ENCODE results near the gene ADGRV1. TPM values are rescaled to one million over a fixed set of nuclear protein-coding genes. Genes with fewer than 3 reads are reported as not detected.

Gene ADGRV1
- total and polyA plus RNA-seq, 2 donors (not counting 3 experiments of a cell fraction or from before 2014, with no cell fraction given): 0.11 to 0.55 TPM

DNA sequence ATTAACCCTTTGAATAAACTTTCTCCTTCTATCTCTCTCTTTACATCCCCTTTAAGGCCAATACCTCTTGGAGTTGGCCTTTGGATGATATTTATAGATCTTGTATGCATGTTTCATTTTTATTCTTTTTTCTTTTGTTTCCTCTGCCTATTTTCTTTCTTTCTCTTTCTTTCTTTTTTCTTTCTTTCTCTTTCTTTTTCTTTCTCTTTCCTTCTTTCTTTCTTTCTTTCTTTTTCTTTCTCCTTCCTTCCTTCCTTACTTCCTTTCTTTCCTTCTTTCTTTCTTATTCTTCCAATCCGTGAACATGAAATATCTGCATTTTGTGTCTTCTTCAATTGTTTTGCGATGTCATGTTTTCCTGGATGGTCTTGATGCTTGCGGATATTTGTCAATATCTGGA is 276.1 kb downstream of the ADGRV1 start:
- no peak overlapping the region for H2AFZ ChIP-seq (ENCODE audit: low read depth, low read length)
- H3K9me3 ChIP-seq (replicated peaks; ENCODE audit: control insufficient read depth, insufficient read depth, low read length): no peaks in the 10 kb centered on the region
- no peaks in the 10 kb centered on the region for H3K9me1 ChIP-seq (replicated peaks; ENCODE audit: control insufficient read depth, extremely low read depth, insufficient read depth, low read length)
- no peaks in the 10 kb centered on the region for H4K20me1 ChIP-seq (replicated peaks; ENCODE audit: control insufficient read depth, extremely low read depth, insufficient read depth, low read length)
- no peak overlapping the region for H3K4me3 ChIP-seq (replicated peaks in 1 of 3; ENCODE audit: insufficient read depth in 1 of 3, low read depth in 1 of 3, low read length in 3 of 3)
- dilution Hi-C loops (cut with MboI; ENCODE audit: extremely low pct_ligation_motif_present, low sequenced_read_pairs): no loop called here
- H3K79me2 ChIP-seq (ENCODE audit: control insufficient read depth, insufficient read depth, low read length): no peaks in the 10 kb centered on the region
- FAIRE-seq (no peak), DNase-seq (ENCODE audit: low read depth, low spot score) (no peak)
- no TSS peak for BruUV-seq (replicated peaks)
- H3K4me2 ChIP-seq (ENCODE audit: insufficient read depth, low read length): no peak overlapping the region
- H3K36me3 ChIP-seq (ENCODE audit: control insufficient read depth in 2 of 2, extremely low read depth in 1 of 2, insufficient read depth in 2 of 2, low read length in 2 of 2): no peaks in the 10 kb centered on the region
- H3K27me3 ChIP-seq (ENCODE audit: control insufficient read depth in 2 of 2, insufficient read depth in 2 of 2, low read length in 2 of 2): peaks cover 0 to 2% of the 10 kb centered on the region in 2 experiments
- CTCF ChIA-PET: no interaction called here
- TF ChIP-seq, protein P1, sequence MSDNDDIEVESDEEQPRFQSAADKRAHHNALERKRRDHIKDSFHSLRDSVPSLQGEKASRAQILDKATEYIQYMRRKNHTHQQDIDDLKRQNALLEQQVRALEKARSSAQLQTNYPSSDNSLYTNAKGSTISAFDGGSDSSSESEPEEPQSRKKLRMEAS (IDR thresholded peaks at IDR 0.05; ENCODE audit: insufficient read depth, insufficient read length): no peak
- no peak for TF ChIP-seq JUN (IDR thresholded peaks at IDR 0.05; ENCODE audit: borderline replicate concordance, insufficient read depth, insufficient read length, low read depth)
- TF ChIP-seq FOS (IDR thresholded peaks at IDR 0.05; ENCODE audit: borderline replicate concordance, insufficient read depth, low read length): no peak
- no peak for TF ChIP-seq POLR2A (IDR thresholded peaks at IDR 0.05; ENCODE audit: low read depth, low read length)
- H3K4me1 ChIP-seq (ENCODE audit: control insufficient read depth, extremely low read depth, insufficient read depth, low read length): no peaks in the 10 kb centered on the region
- H3K9ac ChIP-seq (replicated peaks; ENCODE audit: extremely low read depth, insufficient read depth, low read length): no peak overlapping the region
- H3K27ac ChIP-seq (ENCODE audit: insufficient read depth, low read depth, low read length): no peak overlapping the region
- intact Hi-C loops (cut with micrococcal nuclease): no loop called here
- POLR2A ChIA-PET: no interaction called here

DNA sequence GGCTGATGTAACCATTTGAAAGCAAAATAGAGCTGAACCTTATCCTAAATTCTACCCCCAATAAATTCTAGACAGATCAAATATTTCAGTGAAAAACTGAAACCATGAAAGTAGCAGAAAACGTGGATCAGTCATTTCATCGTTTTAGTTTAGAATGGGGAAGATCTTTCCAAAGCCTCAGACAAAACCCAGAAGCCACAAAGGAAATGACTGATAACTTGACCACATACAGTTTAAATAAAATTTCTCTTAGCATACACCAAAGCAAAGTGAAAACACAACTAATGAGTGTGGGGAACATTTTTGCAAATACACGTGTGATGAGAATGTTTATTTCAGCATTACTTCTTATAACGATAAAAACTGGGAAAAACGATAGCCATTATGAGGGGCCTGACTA is 284.8 kb downstream of the ADGRV1 start:
- Histone ChIP-seq H3K9me3 (replicated peaks; ENCODE audit: control insufficient read depth, insufficient read depth, low read length) (no peaks in the 10 kb centered on the region), H3K27me3 (ENCODE audit: control insufficient read depth in 2 of 2, insufficient read depth in 2 of 2, low read length in 2 of 2) (peaks cover 0 to 2% of the 10 kb centered on the region in 2 experiments), H3K27ac (ENCODE audit: insufficient read depth, low read depth, low read length) (no peak overlapping the region), H3K4me3 (replicated peaks in 1 of 3; ENCODE audit: insufficient read depth in 1 of 3, low read depth in 1 of 3, low read length in 3 of 3) (no peak overlapping the region), H3K79me2 (ENCODE audit: control insufficient read depth, insufficient read depth, low read length) (no peaks in the 10 kb centered on the region), H3K4me1 (ENCODE audit: control insufficient read depth, extremely low read depth, insufficient read depth, low read length) (no peaks in the 10 kb centered on the region), H2AFZ (ENCODE audit: low read depth, low read length) (no peak overlapping the region), H3K36me3 (ENCODE audit: control insufficient read depth in 2 of 2, extremely low read depth in 1 of 2, insufficient read depth in 2 of 2, low read length in 2 of 2) (no peaks in the 10 kb centered on the region), H3K4me2 (ENCODE audit: insufficient read depth, low read length) (no peak overlapping the region), H3K9me1 (replicated peaks; ENCODE audit: control insufficient read depth, extremely low read depth, insufficient read depth, low read length) (no peaks in the 10 kb centered on the region), H3K9ac (replicated peaks; ENCODE audit: extremely low read depth, insufficient read depth, low read length) (no peak overlapping the region), H4K20me1 (replicated peaks; ENCODE audit: control insufficient read depth, extremely low read depth, insufficient read depth, low read length) (no peaks in the 10 kb centered on the region)
- FAIRE-seq (no peak), DNase-seq (ENCODE audit: low read depth, low spot score) (no peak)
- dilution Hi-C loops (cut with MboI; ENCODE audit: extremely low pct_ligation_motif_present, low sequenced_read_pairs) (no loop called here), intact Hi-C loops (cut with micrococcal nuclease) (no loop called here)
- TF ChIP-seq, protein P2, sequence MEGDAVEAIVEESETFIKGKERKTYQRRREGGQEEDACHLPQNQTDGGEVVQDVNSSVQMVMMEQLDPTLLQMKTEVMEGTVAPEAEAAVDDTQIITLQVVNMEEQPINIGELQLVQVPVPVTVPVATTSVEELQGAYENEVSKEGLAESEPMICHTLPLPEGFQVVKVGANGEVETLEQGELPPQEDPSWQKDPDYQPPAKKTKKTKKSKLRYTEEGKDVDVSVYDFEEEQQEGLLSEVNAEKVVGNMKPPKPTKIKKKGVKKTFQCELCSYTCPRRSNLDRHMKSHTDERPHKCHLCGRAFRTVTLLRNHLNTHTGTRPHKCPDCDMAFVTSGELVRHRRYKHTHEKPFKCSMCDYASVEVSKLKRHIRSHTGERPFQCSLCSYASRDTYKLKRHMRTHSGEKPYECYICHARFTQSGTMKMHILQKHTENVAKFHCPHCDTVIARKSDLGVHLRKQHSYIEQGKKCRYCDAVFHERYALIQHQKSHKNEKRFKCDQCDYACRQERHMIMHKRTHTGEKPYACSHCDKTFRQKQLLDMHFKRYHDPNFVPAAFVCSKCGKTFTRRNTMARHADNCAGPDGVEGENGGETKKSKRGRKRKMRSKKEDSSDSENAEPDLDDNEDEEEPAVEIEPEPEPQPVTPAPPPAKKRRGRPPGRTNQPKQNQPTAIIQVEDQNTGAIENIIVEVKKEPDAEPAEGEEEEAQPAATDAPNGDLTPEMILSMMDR (IDR thresholded peaks at IDR 0.05; ENCODE audit: extremely low read depth in 1 of 2, insufficient read depth in 1 of 2, low read depth in 1 of 2, low read length in 2 of 2): no peak
- TF ChIP-seq JUN (IDR thresholded peaks at IDR 0.05; ENCODE audit: borderline replicate concordance, insufficient read depth, insufficient read length, low read depth) (no peak), MYC (IDR thresholded peaks at IDR 0.05; ENCODE audit: low read depth, low read length) (no peak), POLR2AphosphoS5 (IDR thresholded peaks at IDR 0.05; ENCODE audit: insufficient read depth, low read depth, low read length) (no peak), GATA2 (IDR thresholded peaks at IDR 0.05; ENCODE audit: insufficient read depth, insufficient read length, low read depth, low read length) (no peak), FOS (IDR thresholded peaks at IDR 0.05; ENCODE audit: borderline replicate concordance, insufficient read depth, low read length) (no peak), POLR2A (IDR thresholded peaks at IDR 0.05; ENCODE audit: low read depth, low read length) (no peak), EZH2 (IDR thresholded peaks at IDR 0.05; ENCODE audit: borderline replicate concordance, low read depth, low read length, severe bottlenecking) (no peak)
- TF ChIP-seq, protein P1 (IDR thresholded peaks at IDR 0.05; ENCODE audit: insufficient read depth, insufficient read length): no peak
- POLR2A ChIA-PET: no interaction called here
- no TSS peak for BruUV-seq (replicated peaks)
- CTCF ChIA-PET: no interaction called here
